K562 (cell line): Measurements from ENCODE around the gene SLC31A1. TPM values are rescaled to one million over a fixed set of nuclear protein-coding genes. Genes with fewer than 3 reads are reported as not detected.

ENCODE experiments used
- ARID1B ChIP-seq: fragments of 450-650 bp; IDR thresholded peaks from 2 replicates; pipeline ENCODE4 v1.6.1; 2016; ENCODE audit warnings: antibody characterized with exemption, mild to moderate bottlenecking, inconsistent platforms
- ELF2 ChIP-seq: fragments of 250-450 bp; sonication (Bioruptor Pico); IDR thresholded peaks from 2 replicates; pipeline ENCODE4 v1.5.0; 2021; ENCODE audit warnings: mild to moderate bottlenecking
- NR2C2 ChIP-seq, 2 experiments: fragments of 200-800 bp in 1 of 2; sonication (Bioruptor generic) in 1 of 2; sonication (generic) in 1 of 2; formaldehyde crosslinking in 1 of 2; IDR thresholded peaks; 2 replicates each; pipeline versions ENCODE4 v1.6.1 to v1.8.0; 2016 to 2022; ENCODE audit warnings: mild to moderate bottlenecking in 1 of 2, missing compliant biosample characterization in 1 of 2, missing genetic modification characterization in 1 of 2, missing genetic modification reagents in 1 of 2
- SRF ChIP-seq, 2 experiments: fragments of 250-450, 450-650 bp in 1 of 2; sonication (Bioruptor Pico) in 1 of 2; sonication (generic) in 1 of 2; formaldehyde crosslinking; IDR thresholded peaks; 2 replicates each; pipeline versions ENCODE4 v1.5.0 to v1.5.1; 2020 to 2022; ENCODE audit warnings: mild to moderate bottlenecking in 1 of 2, missing genetic modification reagents in 1 of 2
- TBL1XR1 ChIP-seq, 2 experiments: IDR thresholded peaks; 2 replicates each; pipeline ENCODE4 v1.6.1; 2012; ENCODE audit warnings: improper control_type of control experiment in 2 of 2, low read length in 2 of 2, mild to moderate bottlenecking in 1 of 2
- ZBED1 ChIP-seq: IDR thresholded peaks from 2 replicates; pipeline ENCODE4 v1.6.1; 2014
- ZFP91 ChIP-seq: sonication (generic); formaldehyde crosslinking; IDR thresholded peaks from 2 replicates; pipeline ENCODE4 v1.8.0; 2022; ENCODE audit warnings: mild to moderate bottlenecking, missing genetic modification reagents
- ZNF740 ChIP-seq, 3 experiments: fragments of 200-800 bp in 1 of 3; sonication (Bioruptor generic) in 1 of 3; sonication (generic) in 1 of 3; formaldehyde crosslinking in 1 of 3; IDR thresholded peaks; 2 replicates each; pipeline versions ENCODE4 v1.6.1 to v1.8.0; 2016 to 2022; ENCODE audit warnings: mild to moderate bottlenecking in 2 of 3, missing compliant biosample characterization in 2 of 3, missing genetic modification characterization in 2 of 3, missing genetic modification reagents in 1 of 3
- ZNF77 ChIP-seq: fragments of 250-450 bp; sonication (Bioruptor Pico); IDR thresholded peaks from 2 replicates; pipeline ENCODE4 v1.5.0; 2020
- polyA plus RNA-seq, 8 experiments: library from polyadenylated mRNA; depleted of rRNA in 4 of 8; stranded (reverse) in 5 of 8; unstranded in 3 of 8; fragments of >200 nt; fragmentation: Nextera tagmentation in 2 of 8; fragmentation: Illumina TruSeq in 1 of 8; extraction: Ambion mirVana in 2 of 8; extraction: Trizol in 1 of 8; gene quantifications; 2 replicates each; pipeline versions ENCODE4 v1.2.1 to v1.2.3, GENCODE V29; 2011 to 2014; ENCODE audit warnings: inconsistent platforms in 1 of 8, missing spikeins in 1 of 8
- total RNA-seq, 7 experiments: library from RNA; depleted of rRNA in 6 of 7; stranded (reverse); fragments of >200 nt in 6 of 7; fragmentation: Illumina TruSeq in 2 of 7; extraction: Trizol in 2 of 7; gene quantifications; 2 replicates each; pipeline versions ENCODE4 v1.2.1 to v1.2.3, GENCODE V29; 2011 to 2021; ENCODE audit warnings: low replicate concordance in 1 of 7
- TF ChIP-seq, protein P1 (sequence below): fragments of 450-650 bp; IDR thresholded peaks from 2 replicates; pipeline ENCODE4 v1.6.1; 2017; ENCODE audit warnings: antibody characterized with exemption, mild to moderate bottlenecking
- TF ChIP-seq, protein P2 (sequence below): fragments of 200-800 bp; sonication (Bioruptor generic); IDR thresholded peaks from 2 replicates; pipeline ENCODE4 v1.6.1; 2016; ENCODE audit warnings: missing genetic modification characterization, missing compliant biosample characterization
- TF ChIP-seq, protein P3 (sequence below): fragments of 450-650 bp; IDR thresholded peaks from 2 replicates; pipeline ENCODE4 v1.7.0; 2016; ENCODE audit warnings: borderline replicate concordance

The SLC31A1 gene
- total and polyA plus RNA-seq, 9 of the 15 experiments (the other 6 are each of a cell fraction or from before 2014, with no cell fraction given), result 15.4 to 40.7 (median 25.9) TPM

DNA sequence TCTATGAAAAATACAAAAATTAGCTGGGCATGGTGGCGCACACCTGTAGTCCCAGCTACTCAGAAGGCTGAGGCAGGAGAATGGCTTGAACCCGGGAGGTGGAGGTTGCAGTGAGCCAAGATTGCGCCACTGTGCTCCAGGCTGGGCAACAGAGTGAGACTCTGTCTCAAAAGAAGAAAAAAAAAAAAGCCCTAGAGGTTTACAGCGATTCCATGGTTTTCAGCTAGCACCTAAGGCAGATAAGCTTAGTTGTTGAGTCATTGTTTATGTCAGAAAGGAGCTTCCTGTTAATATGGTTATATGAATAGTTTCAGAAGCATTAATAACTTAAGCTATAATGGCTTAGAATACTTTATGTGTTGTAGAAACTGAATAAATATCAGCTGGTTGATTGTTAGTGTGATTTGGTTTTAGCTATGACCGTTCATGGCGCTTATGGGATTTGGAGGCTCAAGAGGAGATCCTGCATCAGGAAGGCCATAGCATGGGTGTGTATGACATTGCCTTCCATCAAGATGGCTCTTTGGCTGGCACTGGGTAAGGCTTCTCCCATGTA is 68.8 kb downstream of the SLC31A1 start (continued):
- TF ChIP-seq, protein P1, sequence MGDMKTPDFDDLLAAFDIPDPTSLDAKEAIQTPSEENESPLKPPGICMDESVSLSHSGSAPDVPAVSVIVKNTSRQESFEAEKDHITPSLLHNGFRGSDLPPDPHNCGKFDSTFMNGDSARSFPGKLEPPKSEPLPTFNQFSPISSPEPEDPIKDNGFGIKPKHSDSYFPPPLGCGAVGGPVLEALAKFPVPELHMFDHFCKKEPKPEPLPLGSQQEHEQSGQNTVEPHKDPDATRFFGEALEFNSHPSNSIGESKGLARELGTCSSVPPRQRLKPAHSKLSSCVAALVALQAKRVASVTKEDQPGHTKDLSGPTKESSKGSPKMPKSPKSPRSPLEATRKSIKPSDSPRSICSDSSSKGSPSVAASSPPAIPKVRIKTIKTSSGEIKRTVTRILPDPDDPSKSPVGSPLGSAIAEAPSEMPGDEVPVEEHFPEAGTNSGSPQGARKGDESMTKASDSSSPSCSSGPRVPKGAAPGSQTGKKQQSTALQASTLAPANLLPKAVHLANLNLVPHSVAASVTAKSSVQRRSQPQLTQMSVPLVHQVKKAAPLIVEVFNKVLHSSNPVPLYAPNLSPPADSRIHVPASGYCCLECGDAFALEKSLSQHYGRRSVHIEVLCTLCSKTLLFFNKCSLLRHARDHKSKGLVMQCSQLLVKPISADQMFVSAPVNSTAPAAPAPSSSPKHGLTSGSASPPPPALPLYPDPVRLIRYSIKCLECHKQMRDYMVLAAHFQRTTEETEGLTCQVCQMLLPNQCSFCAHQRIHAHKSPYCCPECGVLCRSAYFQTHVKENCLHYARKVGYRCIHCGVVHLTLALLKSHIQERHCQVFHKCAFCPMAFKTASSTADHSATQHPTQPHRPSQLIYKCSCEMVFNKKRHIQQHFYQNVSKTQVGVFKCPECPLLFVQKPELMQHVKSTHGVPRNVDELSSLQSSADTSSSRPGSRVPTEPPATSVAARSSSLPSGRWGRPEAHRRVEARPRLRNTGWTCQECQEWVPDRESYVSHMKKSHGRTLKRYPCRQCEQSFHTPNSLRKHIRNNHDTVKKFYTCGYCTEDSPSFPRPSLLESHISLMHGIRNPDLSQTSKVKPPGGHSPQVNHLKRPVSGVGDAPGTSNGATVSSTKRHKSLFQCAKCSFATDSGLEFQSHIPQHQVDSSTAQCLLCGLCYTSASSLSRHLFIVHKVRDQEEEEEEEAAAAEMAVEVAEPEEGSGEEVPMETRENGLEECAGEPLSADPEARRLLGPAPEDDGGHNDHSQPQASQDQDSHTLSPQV, result peak; percentile 66
- TF ChIP-seq TBL1XR1 (IDR thresholded peaks at IDR 0.05; ENCODE audit: low read length in 2 of 2) (no peak), ELF2 (CRISPR knock-in tag) (no peak), NR2C2 (CRISPR knock-in tag; IDR thresholded peaks at IDR 0.05) (no peak), NR2C2 (tag; IDR thresholded peaks at IDR 0.05) (no peak), ARID1B (no peak), ZBED1 (no peak), ZFP91 (no peak), SRF (CRISPR knock-in tag; IDR thresholded peaks at IDR 0.05) (no peak), ZNF77 (CRISPR knock-in tag) (no peak), ZNF740 (CRISPR knock-in tag; IDR thresholded peaks at IDR 0.05) (no peak), ZNF740 (tag; IDR thresholded peaks at IDR 0.05) (no peak)
- TF ChIP-seq, protein P2, sequence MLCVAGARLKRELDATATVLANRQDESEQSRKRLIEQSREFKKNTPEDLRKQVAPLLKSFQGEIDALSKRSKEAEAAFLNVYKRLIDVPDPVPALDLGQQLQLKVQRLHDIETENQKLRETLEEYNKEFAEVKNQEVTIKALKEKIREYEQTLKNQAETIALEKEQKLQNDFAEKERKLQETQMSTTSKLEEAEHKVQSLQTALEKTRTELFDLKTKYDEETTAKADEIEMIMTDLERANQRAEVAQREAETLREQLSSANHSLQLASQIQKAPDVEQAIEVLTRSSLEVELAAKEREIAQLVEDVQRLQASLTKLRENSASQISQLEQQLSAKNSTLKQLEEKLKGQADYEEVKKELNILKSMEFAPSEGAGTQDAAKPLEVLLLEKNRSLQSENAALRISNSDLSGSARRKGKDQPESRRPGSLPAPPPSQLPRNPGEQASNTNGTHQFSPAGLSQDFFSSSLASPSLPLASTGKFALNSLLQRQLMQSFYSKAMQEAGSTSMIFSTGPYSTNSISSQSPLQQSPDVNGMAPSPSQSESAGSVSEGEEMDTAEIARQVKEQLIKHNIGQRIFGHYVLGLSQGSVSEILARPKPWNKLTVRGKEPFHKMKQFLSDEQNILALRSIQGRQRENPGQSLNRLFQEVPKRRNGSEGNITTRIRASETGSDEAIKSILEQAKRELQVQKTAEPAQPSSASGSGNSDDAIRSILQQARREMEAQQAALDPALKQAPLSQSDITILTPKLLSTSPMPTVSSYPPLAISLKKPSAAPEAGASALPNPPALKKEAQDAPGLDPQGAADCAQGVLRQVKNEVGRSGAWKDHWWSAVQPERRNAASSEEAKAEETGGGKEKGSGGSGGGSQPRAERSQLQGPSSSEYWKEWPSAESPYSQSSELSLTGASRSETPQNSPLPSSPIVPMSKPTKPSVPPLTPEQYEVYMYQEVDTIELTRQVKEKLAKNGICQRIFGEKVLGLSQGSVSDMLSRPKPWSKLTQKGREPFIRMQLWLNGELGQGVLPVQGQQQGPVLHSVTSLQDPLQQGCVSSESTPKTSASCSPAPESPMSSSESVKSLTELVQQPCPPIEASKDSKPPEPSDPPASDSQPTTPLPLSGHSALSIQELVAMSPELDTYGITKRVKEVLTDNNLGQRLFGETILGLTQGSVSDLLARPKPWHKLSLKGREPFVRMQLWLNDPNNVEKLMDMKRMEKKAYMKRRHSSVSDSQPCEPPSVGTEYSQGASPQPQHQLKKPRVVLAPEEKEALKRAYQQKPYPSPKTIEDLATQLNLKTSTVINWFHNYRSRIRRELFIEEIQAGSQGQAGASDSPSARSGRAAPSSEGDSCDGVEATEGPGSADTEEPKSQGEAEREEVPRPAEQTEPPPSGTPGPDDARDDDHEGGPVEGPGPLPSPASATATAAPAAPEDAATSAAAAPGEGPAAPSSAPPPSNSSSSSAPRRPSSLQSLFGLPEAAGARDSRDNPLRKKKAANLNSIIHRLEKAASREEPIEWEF (CRISPR knock-in tag), result no peak
- TF ChIP-seq, protein P3, sequence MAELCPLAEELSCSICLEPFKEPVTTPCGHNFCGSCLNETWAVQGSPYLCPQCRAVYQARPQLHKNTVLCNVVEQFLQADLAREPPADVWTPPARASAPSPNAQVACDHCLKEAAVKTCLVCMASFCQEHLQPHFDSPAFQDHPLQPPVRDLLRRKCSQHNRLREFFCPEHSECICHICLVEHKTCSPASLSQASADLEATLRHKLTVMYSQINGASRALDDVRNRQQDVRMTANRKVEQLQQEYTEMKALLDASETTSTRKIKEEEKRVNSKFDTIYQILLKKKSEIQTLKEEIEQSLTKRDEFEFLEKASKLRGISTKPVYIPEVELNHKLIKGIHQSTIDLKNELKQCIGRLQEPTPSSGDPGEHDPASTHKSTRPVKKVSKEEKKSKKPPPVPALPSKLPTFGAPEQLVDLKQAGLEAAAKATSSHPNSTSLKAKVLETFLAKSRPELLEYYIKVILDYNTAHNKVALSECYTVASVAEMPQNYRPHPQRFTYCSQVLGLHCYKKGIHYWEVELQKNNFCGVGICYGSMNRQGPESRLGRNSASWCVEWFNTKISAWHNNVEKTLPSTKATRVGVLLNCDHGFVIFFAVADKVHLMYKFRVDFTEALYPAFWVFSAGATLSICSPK, result no peak
